Ishikawa (cell line): Measurements from ENCODE around the gene TAF1A.

Experiments used
- CEBPB ChIP-seq: IDR thresholded peaks from 2 replicates; pipeline ENCODE4 v1.6.1; 2012
- CREB1 ChIP-seq: IDR thresholded peaks from 2 replicates; pipeline ENCODE4 v1.6.1; 2012; ENCODE audit warnings: low read depth
- EP300 ChIP-seq: IDR thresholded peaks from 2 replicates; pipeline ENCODE4 v1.6.1; 2012; ENCODE audit warnings: borderline replicate concordance
- FOXM1 ChIP-seq: IDR thresholded peaks from 2 replicates; pipeline ENCODE4 v1.6.1; 2012; ENCODE audit warnings: low read depth, borderline replicate concordance
- NFIC ChIP-seq: IDR thresholded peaks from 2 replicates; pipeline ENCODE4 v1.6.1; 2012
- RAD21 ChIP-seq: IDR thresholded peaks from 2 replicates; pipeline ENCODE4 v1.6.1; 2012; ENCODE audit warnings: low read depth
- REST ChIP-seq: IDR thresholded peaks from 2 replicates; pipeline ENCODE4 v1.6.1; 2012; ENCODE audit warnings: low read depth, mild to moderate bottlenecking
- TAF1 ChIP-seq: IDR thresholded peaks from 2 replicates; pipeline ENCODE4 v1.6.1; 2012; ENCODE audit warnings: low read depth, mild to moderate bottlenecking
- TEAD4 ChIP-seq: IDR thresholded peaks from 2 replicates; pipeline ENCODE4 v1.6.1; 2012
- ZBTB7A ChIP-seq: IDR thresholded peaks from 2 replicates; pipeline ENCODE4 v1.6.1; 2012; ENCODE audit warnings: low read depth

GRCh38 chr1:222613627-222614026, 23.9 kb upstream of the TAF1A start:
- no peak for TF ChIP-seq CREB1
- TF ChIP-seq RAD21, result no peak
- no peak for TF ChIP-seq REST
- no peak for TF ChIP-seq FOXM1
- TF ChIP-seq TAF1, result no peak
- TF ChIP-seq CEBPB, result no peak
- TF ChIP-seq NFIC, result no peak
- no peak for TF ChIP-seq TEAD4
- TF ChIP-seq ZBTB7A, result no peak
- TF ChIP-seq EP300, result no peak
